ENCODE data around the gene ASTL.

Gene ASTL

GRCh38 chr2:96151595-96152303, 13.4 kb upstream of the ASTL start:
- H3K9me2 ChIP-seq (replicated peaks; ENCODE audit: insufficient read depth, low read length) = no peaks in the 10 kb centered on the region
- no peaks in the 10 kb centered on the region for H4K20me1 ChIP-seq (ENCODE audit: insufficient read depth, low read length)
- H3K4me3 ChIP-seq (ENCODE audit: low read length) = no peak overlapping the region
- H3K79me2 ChIP-seq (ENCODE audit: low read length) = no peaks in the 10 kb centered on the region
- no peaks in the 10 kb centered on the region for H3K36me3 ChIP-seq (replicated peaks; ENCODE audit: insufficient read depth, low read length)
- H3K27me3 ChIP-seq (replicated peaks; ENCODE audit: insufficient read depth, low read length) = no peaks in the 10 kb centered on the region
- H3K9ac ChIP-seq (ENCODE audit: low read length) = no peak overlapping the region
- H3F3A ChIP-seq (ENCODE audit: insufficient read depth, low read length) = no peaks in the 10 kb centered on the region
- H2AFZ ChIP-seq (ENCODE audit: low read length) = no peak overlapping the region
- no peak for DNase-seq
- H3K4me1 ChIP-seq (ENCODE audit: low read length) = peaks cover 5% of the 10 kb centered on the region
- TF ChIP-seq EZH2phosphoT487 (IDR thresholded peaks at IDR 0.05; ENCODE audit: low read length) (no peak), CTCF (IDR thresholded peaks at IDR 0.05; ENCODE audit: low read length) (no peak), EZH2 (optimal IDR thresholded peaks at IDR 0.05; ENCODE audit: low read depth, low read length) (no peak)
- H3K4me2 ChIP-seq (ENCODE audit: low read depth, low read length) = no peak overlapping the region
- H3K27ac ChIP-seq (ENCODE audit: low read length) = no peak overlapping the region
- H3K9me3 ChIP-seq (replicated peaks; ENCODE audit: insufficient read depth, low read length) = no peaks in the 10 kb centered on the region

- H3K27ac ChIP-seq (ENCODE audit: low read length) = no peak overlapping the region
- H3K4me3 ChIP-seq (ENCODE audit: low read length) = no peak overlapping the region
- no peaks in the 10 kb centered on the region for H3K27me3 ChIP-seq (replicated peaks; ENCODE audit: insufficient read depth, low read length)
- no peak for DNase-seq
- no peak overlapping the region for H2AFZ ChIP-seq (ENCODE audit: low read length)
- no peak overlapping the region for H3K9ac ChIP-seq (ENCODE audit: low read length)
- peaks cover 12% of the 10 kb centered on the region for H3K4me1 ChIP-seq (ENCODE audit: low read length)
- H3K79me2 ChIP-seq (ENCODE audit: low read length) = no peaks in the 10 kb centered on the region
- no peaks in the 10 kb centered on the region for H3K36me3 ChIP-seq (replicated peaks; ENCODE audit: insufficient read depth, low read length)
- no peak for TF ChIP-seq EZH2 (optimal IDR thresholded peaks at IDR 0.05; ENCODE audit: low read depth, low read length)
- H4K20me1 ChIP-seq (ENCODE audit: insufficient read depth, low read length) = no peaks in the 10 kb centered on the region
- H3F3A ChIP-seq (ENCODE audit: insufficient read depth, low read length) = peaks cover 4% of the 10 kb centered on the region
- H3K9me2 ChIP-seq (replicated peaks; ENCODE audit: insufficient read depth, low read length) = no peaks in the 10 kb centered on the region
- H3K4me2 ChIP-seq (ENCODE audit: low read depth, low read length) = no peak overlapping the region
- H3K9me3 ChIP-seq (replicated peaks; ENCODE audit: insufficient read depth, low read length) = no peaks in the 10 kb centered on the region
Observed at GRCh38 chr2:96150791-96151594, 12.7 kb upstream of the ASTL start.

GRCh38 chr2:96150007-96150640, 11.8 kb upstream of the ASTL start:
- Histone ChIP-seq H4K20me1 (ENCODE audit: insufficient read depth, low read length) (no peaks in the 10 kb centered on the region), H2AFZ (ENCODE audit: low read length) (no peak overlapping the region), H3F3A (ENCODE audit: insufficient read depth, low read length) (peaks cover 9% of the 10 kb centered on the region), H3K9me3 (replicated peaks; ENCODE audit: insufficient read depth, low read length) (no peaks in the 10 kb centered on the region), H3K27me3 (replicated peaks; ENCODE audit: insufficient read depth, low read length) (no peaks in the 10 kb centered on the region), H3K4me1 (ENCODE audit: low read length) (peaks cover 18% of the 10 kb centered on the region), H3K4me2 (ENCODE audit: low read depth, low read length) (no peak overlapping the region), H3K36me3 (replicated peaks; ENCODE audit: insufficient read depth, low read length) (no peaks in the 10 kb centered on the region), H3K9me2 (replicated peaks; ENCODE audit: insufficient read depth, low read length) (no peaks in the 10 kb centered on the region), H3K9ac (ENCODE audit: low read length) (no peak overlapping the region), H3K79me2 (ENCODE audit: low read length) (no peaks in the 10 kb centered on the region), H3K4me3 (ENCODE audit: low read length) (no peak overlapping the region), H3K27ac (ENCODE audit: low read length) (no peak overlapping the region)
- TF ChIP-seq CTCF (IDR thresholded peaks at IDR 0.05; ENCODE audit: low read length) = no peak
- TF ChIP-seq EZH2 (optimal IDR thresholded peaks at IDR 0.05; ENCODE audit: low read depth, low read length) = no peak
- no peak for TF ChIP-seq EZH2phosphoT487 (IDR thresholded peaks at IDR 0.05; ENCODE audit: low read length)
- DNase-seq = no peak
